Hematopoietic multipotent progenitor cell (in vitro differentiated cells): Measurements from ENCODE around the gene RAB40B. TPM values are rescaled to one million over a fixed set of nuclear protein-coding genes. Genes with fewer than 3 reads are reported as not detected.

Experiments used
- DNase-seq, 3 donors: peaks; one replicate each; pipeline ENCODE4 v3.0.0-alpha.2; 2011 to 2015; ENCODE audit warnings: low read depth in 2 of 3, low spot score in 2 of 3
- total RNA-seq: library from RNA; depleted of rRNA; stranded (reverse); fragments of >200 nt; gene quantifications from one replicate; pipeline ENCODE4 v1.2.3, GENCODE V29; 2012

RAB40B gene
- total RNA-seq, 1 donor, result 17.2 TPM

DNA sequence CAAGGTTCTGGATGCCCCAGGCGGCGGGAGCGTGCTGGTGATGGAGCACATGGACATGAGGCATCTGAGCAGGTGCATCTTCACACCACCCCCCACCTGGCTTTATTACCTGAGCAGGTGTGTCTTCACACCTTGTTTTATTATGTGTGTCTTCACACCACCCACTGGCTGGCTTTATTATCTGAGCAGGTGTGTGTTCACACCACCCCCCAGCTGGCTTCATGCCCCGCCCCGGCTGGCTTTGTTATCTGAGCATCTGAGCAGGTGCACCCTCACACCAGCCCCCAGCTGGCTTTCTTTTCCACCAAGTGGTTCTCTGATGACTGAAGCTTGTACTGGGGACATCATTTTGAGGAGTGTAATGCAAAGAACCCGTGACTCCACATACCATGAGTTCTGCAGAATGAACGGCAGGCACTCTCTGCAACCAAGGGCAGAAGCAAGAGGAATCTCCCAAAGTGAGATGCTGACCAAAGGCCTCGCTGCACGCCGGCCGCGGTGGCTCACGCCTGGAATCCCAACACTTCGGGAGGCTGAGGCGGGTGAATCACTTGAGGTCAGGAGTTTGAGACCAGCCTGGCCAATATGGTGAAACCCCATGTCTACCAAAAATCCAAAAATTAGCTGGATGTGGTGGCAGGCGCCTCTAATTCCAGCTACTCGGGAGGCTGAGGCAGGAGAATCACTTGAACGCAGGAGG, 20.6 kb upstream of the RAB40B start:
- DNase-seq, result no peak

DNA sequence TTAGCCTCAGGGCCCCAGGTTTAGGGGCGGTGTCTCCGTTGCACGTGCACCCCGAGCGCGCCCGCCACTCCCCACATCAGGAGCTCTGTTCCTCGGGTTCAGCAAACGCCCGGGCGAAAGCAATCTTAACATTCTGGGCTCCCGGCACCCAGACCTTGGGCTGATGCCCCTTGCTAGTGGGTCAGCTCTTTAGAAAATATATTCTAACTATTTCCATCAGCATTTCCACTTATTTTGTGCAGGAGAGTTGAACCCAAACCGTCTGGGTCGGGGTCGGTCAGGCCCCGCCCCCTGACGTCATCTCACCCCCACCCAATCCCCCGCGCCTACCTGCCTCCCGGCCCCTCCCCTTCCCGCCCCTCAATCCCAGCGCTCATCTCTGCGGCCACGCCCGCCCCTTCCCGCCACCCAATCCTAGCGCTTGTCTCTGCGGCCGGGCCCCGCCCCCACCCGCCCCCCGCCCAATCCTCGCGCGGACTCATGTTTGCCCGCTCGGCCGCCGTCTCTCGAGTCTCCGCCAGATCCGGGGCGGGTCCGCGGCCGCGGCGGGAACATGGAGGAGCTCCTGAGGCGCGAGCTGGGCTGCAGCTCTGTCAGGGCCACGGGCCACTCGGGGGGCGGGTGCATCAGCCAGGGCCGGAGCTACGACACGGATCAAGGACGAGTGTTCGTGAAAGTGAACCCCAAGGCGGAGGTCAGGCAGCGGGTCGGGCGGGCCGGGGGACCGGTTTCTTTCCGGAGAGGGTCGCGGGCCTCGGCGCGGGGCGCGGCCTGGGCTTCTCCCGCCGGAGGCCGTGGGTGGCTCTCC, 17.9 kb upstream of the RAB40B start, which contains the start of gene FN3KRP:
FN3KRP (plus strand) TSS at position 504 of the 808 bp plus-strand sequence; CDS start at position 554, 50 bp downstream.
- DNase-seq, result peak; percentile 88 to 98 (median 95)

DNA sequence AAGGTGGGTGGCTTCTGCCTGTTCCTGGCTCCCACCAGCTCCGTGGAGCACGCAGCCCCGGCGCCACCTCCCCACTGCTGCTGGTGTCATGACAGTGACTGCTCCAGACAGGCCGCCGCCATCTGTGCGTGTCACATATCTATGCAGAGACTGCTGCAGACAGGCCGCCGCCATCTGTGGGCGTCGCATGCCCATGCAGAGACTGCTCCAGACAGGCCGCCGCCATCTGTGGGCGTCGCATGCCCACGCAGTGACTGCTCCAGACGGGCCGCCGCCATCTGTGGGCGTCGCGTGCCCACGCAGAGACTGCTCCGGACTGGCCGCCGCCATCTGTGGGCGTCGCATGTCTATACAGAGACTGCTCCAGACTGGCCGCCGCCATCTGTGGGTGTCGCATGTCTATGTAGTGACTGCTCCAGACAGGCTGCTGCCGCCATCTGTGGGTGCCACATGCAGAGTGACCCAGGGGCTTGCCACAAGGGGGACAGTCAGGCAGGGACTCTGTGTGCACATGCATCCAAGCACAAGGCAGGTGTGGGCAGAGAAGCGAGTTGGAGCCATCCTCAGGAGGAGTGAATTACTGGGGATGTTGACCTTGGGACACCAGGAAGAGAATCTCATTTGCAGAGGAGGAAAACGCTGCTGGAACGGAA, 14.7 kb upstream of the RAB40B start:
- no peak for DNase-seq

DNA sequence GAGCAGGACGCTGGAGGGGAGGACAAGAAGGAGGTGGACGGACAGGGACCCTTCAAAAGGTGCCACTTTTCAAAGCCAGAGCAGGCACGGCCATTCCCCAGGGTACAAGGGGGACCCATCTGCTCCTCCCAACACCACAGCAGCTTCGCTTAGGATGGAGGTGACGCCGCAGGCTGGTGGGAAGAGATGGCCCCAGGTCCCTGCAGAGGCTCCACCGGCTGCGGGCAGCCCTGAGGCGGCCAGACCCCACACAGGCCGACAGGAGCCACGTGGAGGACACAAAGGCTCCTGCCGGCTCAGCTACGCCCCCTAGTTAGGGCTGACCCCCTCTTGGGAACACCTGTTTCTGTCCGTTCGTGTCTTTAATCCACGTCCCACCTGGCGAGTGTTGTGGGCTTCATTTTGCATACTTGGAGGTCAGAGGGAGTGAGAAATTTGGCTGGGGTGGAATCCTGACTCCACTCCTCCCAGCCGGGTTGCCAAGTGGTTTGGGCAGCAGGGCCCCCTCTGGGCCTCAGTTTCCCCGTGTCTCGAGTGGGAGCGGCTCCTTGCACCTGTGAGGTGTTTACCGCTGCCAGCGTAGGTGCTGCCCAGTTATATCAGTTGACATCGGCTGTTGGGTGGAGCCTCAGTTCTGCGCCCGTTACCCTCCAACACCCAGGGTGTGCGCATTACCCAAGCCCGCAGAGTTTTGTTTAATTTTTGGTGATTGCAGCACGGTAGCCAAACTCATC, 12.2 kb upstream of the RAB40B start:
- no peak for DNase-seq

DNA sequence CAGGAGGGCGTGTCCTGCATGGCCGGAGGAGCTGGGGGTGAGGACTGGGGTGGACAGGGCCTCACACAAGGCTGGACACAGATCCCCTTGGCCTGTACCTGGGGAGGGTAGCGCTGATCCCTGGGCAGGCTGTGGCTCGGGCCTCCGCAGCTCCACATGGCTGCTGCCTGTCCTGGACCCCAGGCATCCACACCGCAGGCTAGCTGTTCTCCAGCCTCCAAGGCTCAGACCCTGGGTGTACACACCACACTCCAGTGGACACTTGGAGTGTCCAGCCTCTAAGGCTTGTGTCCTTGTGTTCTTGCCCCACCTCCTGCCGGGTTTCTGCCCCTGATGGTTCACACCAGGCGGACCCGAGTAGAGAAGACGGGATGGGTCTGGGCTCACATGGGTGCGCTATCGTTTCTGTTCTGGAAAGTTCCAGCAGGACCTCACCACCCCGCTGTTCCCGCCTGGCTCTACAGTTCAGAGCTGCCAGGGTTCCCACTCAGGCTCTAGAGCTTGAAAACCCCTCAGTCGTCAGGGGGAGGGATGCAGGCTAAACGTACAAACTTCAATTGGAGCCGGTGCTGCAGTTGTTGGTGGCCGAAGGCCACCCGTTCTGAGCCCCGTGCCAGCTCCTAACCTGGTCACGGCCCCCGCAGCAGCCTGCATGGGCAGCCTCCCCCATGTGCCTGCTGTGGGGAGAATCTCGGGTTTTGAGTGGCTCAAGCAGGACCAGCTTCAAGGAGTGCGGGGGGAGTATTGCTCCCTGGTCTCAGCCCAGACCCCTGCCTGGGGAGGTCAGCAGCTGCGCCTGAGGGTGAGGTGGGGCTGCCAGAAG, 11.4 kb upstream of the RAB40B start:
- no peak for DNase-seq

DNA sequence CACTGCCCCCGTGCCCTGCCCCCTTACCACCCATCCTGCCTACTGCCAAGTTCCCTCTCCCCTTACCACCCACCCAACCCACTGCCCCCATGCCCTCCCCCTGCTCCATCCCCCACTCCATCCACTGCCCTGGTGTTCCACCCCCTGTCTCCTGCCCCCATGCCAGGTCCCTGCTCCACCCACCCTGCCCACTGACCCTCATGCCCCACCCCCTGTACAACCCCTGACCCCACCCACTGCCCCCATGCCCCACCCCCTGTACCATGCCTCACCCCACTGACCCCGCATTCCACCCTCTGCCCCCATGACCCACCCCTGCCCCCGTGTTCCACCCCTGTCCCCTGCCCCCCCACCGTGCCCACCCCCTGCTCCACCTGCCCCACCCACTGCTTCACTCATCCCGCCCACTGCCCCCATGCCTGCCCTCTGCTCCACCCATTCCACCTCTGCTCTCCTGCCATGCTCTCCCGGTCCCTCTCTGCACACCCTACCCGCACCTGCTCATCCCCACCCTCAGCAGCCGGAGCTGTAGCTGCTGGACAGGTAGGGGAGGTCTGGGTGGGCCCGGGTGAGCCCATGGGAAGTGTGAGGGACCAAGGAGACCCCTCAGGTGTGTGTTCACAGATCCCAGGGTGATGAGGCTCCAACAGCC, 10.7 kb upstream of the RAB40B start:
- DNase-seq, result no peak

DNA sequence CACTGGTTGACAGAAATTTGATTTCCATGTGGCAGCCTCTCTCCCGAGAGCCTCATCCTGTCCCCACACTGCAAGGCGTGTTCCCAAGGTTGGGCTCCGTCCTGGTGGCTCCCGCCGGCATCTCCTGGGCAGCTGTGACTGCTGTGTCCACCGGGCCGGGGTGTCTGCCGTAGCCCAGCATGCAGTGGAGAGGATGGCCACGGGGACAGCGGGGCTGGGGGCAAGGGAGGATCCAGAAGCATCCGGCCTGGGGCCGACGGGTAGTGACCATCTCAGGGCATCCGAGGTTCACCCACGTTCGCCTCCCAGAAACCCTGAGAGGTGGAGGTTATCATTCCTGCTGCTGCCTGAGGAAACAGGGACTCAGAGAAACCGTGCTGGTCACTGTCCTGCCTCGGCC, 7.3 kb upstream of the RAB40B start:
- no peak for DNase-seq

DNA sequence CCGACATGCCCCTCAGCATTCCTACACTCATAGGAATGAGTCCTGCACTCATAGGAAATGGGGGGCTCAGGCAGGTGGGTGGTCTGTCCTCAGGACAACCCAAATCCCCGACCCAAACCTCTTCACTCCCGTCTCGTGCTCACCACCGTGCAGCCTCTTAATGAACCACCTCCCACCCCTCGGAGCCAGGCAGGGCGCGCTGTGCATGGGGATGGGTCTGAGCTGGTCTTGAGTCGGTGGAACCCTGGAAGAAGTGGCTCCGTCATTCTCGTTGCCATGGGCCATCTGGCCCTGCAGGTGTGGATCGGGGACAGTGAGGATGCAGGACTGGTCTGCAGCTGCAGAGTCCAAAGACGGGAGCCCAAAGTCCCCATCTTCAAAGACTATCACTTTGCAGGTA, 6.4 kb upstream of the RAB40B start:
- no peak for DNase-seq

DNA sequence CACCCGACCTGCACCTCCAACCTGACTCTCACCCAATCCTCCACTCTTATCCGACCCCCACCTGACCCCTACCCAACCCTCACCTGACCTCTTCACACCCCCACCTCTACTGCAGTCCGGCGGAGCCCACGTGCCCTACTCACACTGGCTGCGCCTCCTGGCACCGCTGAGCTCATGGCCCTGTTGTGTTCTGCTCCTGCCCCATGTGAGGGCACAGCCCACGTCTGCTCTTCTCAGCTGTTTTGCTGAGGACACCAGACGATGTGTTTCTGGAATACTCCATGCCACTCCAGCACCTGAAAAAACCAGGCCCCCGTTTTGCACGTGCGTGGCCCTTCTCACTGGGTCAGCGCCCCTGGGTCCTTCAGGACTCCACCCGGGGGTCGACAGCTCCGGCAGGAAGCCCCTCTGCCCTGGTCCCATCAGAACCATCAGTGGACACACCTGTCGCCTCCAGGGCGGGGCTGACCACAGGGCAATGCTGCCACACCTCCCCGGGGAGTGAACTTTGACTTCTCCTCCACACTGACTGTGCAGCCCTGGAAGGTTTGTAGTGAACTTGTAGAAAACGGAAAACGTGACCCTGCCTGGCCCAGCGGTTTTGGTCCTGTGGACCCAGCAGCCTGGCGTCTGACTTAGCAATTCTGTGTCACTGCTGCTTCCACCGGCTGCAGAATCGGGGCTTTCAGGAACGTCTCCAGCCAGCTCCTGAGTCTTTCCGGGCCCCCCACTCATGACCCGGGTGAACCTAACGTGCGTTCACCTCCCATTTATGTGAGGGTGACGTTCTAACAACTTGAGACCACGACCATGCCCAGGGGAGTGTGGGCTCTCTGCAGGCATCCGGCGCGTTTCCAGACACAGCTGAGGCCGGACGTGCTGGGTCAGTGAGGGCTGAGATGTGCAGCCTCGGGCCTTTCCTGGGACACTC, 5.7 kb upstream of the RAB40B start:
- no peak for DNase-seq

DNA sequence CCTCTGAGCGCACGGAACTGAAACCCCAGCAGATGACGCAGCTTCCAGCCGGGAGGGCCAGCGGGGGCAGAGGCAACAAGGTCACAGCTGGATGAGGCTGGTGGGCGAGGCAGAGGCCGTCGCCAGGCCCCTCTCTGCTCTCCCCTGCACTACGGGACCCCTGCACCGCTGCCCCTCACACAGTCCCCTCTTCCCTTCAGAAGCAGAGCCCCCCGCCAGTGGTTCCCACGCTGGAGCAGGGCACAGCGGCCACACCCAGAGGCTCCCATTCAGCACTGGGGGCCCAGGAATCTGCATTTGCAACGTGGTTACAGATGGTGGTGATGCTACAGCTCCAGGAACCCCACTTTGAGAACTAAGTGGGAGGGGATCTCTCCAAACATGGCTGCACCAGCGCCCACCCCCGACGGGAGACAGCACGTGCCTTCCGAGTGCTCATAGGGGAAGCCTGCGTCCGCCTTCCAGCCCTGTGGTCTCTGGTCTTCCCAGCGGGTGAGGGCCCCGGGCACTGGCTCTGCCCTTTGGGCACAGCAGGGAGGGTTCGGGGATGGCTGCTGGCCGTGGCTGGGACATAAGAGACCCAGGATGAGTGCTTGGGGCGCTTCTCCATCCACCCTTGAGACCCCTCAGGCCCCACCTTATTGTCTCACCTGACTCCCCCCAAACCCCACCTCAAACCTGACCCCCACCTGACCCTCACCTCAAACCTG, 4.7 kb upstream of the RAB40B start:
- DNase-seq, result no peak

DNA sequence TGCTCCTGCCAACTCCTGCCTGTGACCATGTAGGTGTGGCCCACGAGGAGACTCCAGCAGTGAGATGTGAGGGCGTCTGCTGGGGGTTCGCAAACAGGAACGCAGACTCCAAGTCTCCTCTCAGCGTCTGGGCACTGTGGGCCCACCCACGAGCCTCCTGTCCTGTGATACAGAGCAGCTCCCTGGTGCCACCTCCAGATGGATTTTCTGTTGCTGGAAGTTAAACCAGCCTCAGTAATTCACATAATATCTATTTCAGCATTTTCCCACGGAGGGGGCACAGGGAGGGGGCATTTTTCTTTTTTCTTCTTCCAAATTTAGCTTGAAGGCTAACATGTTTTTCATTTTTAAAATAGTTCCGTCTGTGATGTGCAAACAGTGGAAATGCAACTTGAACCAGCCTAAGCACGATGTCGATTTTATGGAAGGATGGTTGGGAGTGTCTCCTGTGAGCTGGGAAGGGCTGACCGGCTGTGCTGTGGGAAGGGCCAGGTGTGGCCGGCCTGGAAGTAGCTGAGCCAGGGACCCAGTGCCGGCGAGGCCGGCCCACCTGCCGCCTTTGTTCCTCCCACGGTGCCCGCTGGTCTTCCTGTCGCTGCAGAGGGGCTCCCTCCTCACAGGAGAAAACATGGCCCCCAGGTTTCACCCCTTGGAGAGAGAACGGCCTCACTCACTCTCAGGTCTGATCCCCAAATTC, 3.9 kb upstream of the RAB40B start:
- no peak for DNase-seq

DNA sequence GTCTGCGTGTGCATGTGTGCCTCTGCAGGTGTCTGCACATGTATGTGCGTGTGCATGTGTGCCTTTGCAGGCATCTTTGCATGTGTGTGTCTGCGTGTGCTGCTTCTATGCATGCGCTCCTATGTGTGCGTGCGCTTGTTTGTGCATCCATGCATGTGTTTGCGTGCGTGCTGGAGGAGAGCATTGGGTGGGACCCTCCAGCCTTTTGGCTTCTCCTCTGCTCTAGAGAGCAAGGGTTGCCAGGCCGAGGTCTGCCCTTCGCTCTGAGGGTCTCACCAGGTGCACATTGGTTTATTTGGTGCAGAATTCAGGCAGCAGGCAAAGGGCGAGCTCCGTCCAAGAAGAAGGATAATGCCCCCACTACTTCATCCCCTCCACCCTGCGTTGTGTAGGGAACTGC, 1.1 kb upstream of the RAB40B start:
- DNase-seq, result no peak

DNA sequence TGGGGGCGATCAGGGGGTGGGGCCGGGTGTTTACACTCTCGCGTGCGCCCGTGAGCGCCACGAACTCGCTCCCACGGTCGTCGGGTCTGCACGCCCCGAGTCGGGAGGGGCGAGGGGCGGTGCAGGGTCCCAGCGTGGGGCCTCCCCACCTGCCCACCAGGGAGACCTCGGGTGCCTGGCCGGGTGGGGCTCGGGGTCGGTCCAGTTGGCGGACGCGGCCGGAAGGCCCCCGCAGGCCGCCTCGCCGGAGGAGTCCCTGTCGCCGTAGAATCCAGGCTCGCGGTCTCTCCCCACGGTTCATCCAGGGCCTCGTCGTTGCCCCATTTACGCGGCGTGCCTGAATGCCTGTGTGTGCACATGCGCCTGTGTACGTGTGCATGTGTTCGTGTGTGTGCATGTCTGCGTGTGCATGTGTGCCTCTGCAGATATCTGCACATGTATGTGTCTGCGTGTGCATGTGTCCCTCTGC, 510 bp upstream of the RAB40B start:
- DNase-seq, result no peak

DNA sequence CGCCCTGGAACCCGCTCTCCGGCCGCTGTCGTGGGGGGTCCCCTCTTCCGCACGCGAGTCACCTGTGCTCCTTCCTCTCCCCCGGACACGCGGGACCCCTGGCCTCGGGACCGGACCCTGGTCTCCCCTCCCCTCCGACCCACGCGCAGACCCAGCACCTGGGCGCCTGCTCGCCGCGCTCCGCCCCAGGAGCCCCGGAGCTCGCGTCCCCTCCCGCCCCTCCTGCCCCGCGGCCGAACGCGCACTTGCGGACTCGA, 762 bp downstream of the RAB40B start:
- DNase-seq, result no peak

DNA sequence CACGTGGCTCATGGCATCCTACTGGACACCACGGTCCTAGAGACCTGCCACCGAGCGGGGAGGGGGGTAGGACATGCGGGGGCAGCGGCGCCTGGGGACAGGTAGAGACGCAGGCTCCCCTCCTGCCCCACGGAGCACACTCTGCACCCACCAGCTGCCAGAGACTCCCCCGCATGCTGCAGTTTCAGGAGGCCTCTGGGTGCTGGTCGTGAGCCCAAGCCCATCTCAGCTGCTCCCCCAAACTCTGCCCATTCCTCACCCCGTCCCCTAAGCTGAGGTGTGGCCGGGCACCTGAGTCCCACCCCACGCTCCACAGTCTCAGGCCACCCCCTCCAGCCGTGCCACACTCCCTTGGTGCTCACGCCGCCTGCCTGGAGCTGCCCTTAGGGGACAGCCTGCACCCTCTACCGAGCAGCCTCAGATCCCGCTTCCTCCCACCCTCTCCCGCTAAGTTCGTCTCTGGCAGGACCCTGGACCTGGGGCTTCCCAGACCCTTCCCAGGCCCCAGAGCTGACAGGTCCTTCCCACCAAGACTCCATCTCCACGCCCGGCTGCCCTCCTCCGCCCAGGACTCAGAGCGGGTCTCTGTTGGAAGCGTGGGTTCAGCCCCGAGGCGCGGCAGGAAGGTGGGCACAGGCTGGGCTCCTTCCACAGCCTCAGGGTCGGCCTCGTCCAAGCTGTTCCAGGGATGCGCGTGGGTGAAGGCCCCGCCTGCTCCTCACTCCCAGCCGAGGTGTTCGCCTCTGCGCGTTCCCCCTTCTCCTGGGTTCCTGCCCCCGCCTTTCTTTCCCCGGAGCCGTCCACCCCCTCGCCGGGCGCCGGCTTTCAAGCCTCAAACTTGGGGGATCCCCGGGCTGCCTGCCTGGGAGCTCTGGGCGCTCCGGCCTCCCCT, 1.3 kb downstream of the RAB40B start:
- peak in 1 of 3 donors; percentile 19 for DNase-seq

DNA sequence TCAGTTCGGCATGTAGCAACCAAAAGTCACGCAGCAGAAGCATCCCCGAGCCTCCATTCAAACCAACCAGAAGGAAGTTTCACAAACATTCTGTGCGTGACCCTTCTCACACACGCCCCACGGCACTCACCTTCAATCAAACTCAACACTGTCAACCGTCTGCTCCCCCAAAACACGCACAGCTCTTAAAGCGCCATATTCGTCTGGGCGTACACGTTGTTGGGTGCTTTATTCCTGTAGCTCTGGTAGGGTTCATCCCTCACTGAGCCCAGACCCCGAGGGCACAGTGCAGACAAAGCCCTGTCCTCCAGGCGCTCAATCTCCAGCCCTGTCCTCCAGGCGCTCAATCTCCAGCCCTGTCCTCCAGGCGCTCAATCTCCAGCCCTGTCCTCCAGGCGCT, 2.2 kb downstream of the RAB40B start:
- DNase-seq, result no peak
